ENCODE data around the gene PRSS1.

The PRSS1 gene

GRCh38 chr7:142716596-142716995 is 32.7 kb upstream of the PRSS1 start:
- Histone ChIP-seq H4K20me1 (ENCODE audit: insufficient read depth, low read length) (no peaks in the 10 kb centered on the region), H3K27me3 (ENCODE audit: low read depth, low read length) (peaks cover 9% of the 10 kb centered on the region; the same call in 1 of the 2 replicates), H3K4me2 (ENCODE audit: low read length) (no peak overlapping the region)

GRCh38 chr7:142717453-142717852 is 31.8 kb upstream of the PRSS1 start:
- H3K27ac ChIP-seq (ENCODE audit: low read length) = no peak overlapping the region
- no peak for TF ChIP-seq EZH2phosphoT487 (IDR thresholded peaks at IDR 0.05; ENCODE audit: low read depth)
- TF ChIP-seq, protein P1, sequence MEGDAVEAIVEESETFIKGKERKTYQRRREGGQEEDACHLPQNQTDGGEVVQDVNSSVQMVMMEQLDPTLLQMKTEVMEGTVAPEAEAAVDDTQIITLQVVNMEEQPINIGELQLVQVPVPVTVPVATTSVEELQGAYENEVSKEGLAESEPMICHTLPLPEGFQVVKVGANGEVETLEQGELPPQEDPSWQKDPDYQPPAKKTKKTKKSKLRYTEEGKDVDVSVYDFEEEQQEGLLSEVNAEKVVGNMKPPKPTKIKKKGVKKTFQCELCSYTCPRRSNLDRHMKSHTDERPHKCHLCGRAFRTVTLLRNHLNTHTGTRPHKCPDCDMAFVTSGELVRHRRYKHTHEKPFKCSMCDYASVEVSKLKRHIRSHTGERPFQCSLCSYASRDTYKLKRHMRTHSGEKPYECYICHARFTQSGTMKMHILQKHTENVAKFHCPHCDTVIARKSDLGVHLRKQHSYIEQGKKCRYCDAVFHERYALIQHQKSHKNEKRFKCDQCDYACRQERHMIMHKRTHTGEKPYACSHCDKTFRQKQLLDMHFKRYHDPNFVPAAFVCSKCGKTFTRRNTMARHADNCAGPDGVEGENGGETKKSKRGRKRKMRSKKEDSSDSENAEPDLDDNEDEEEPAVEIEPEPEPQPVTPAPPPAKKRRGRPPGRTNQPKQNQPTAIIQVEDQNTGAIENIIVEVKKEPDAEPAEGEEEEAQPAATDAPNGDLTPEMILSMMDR (IDR thresholded peaks at IDR 0.05; ENCODE audit: low read depth, low read length) = no peak
- H3K36me3 ChIP-seq (replicated peaks; ENCODE audit: low read depth, low read length) = no peaks in the 10 kb centered on the region
- no peak overlapping the region for H3K4me3 ChIP-seq (ENCODE audit: low read length)
- no peak overlapping the region for H3K9ac ChIP-seq (ENCODE audit: low read length)
- peaks cover 4% of the 10 kb centered on the region; the same call in 1 of the 2 replicates for H3K4me1 ChIP-seq (ENCODE audit: low read length)
- no peaks in the 10 kb centered on the region for H3K9me3 ChIP-seq (ENCODE audit: insufficient read depth, low read length)
- H2AFZ ChIP-seq (ENCODE audit: low read depth, low read length) = no peak overlapping the region
- H3K79me2 ChIP-seq (ENCODE audit: low read length) = no peaks in the 10 kb centered on the region
- H4K20me1 ChIP-seq (ENCODE audit: insufficient read depth, low read length) = no peaks in the 10 kb centered on the region
- peaks cover 6% of the 10 kb centered on the region; the same call in 1 of the 2 replicates for H3K27me3 ChIP-seq (ENCODE audit: low read depth, low read length)
- H3K4me2 ChIP-seq (ENCODE audit: low read length) = no peak overlapping the region

More at GRCh38 chr7:142716596-142716995, 32.7 kb upstream of the PRSS1 start:
- TF ChIP-seq, protein P1 (IDR thresholded peaks at IDR 0.05; ENCODE audit: low read depth, low read length) = no peak
- TF ChIP-seq EZH2phosphoT487 (IDR thresholded peaks at IDR 0.05; ENCODE audit: low read depth) = no peak
- Histone ChIP-seq H2AFZ (ENCODE audit: low read depth, low read length) (no peak overlapping the region), H3K27ac (ENCODE audit: low read length) (no peak overlapping the region), H3K79me2 (ENCODE audit: low read length) (no peaks in the 10 kb centered on the region), H3K9me3 (ENCODE audit: insufficient read depth, low read length) (no peaks in the 10 kb centered on the region), H3K4me3 (ENCODE audit: low read length) (no peak overlapping the region), H3K4me1 (ENCODE audit: low read length) (peaks cover 6% of the 10 kb centered on the region; the same call in 1 of the 2 replicates), H3K9ac (ENCODE audit: low read length) (no peak overlapping the region), H3K36me3 (replicated peaks; ENCODE audit: low read depth, low read length) (no peaks in the 10 kb centered on the region)

DNA sequence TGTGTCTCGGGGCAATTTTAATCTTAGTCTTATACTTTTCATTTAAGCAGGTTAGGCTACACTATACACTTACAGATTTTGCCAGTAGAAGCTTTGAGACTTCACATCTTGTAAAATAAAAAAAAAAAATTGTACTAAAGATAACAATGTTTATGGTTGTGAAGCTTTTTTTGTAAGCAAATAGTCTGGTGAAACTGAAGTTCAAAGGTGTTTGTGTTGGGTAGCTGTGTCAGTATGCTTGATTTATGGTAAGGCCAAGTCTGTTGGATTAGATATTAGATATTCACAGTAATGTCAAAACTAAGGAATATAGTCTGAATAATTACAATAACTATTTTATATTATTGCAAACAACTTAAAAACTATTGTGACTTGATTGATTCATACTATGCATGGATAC is 31.0 kb upstream of the PRSS1 start:
- Histone ChIP-seq H3K36me3 (replicated peaks; ENCODE audit: low read depth, low read length) (no peaks in the 10 kb centered on the region), H3K79me2 (ENCODE audit: low read length) (no peaks in the 10 kb centered on the region), H3K27me3 (ENCODE audit: low read depth, low read length) (peaks cover 3% of the 10 kb centered on the region; the same call in 1 of the 2 replicates), H3K9ac (ENCODE audit: low read length) (no peak overlapping the region), H2AFZ (ENCODE audit: low read depth, low read length) (no peak overlapping the region), H3K9me3 (ENCODE audit: insufficient read depth, low read length) (no peaks in the 10 kb centered on the region), H4K20me1 (ENCODE audit: insufficient read depth, low read length) (no peaks in the 10 kb centered on the region), H3K4me1 (ENCODE audit: low read length) (peaks cover 4% of the 10 kb centered on the region; the same call in 1 of the 2 replicates), H3K27ac (ENCODE audit: low read length) (no peak overlapping the region), H3K4me2 (ENCODE audit: low read length) (no peak overlapping the region), H3K4me3 (ENCODE audit: low read length) (no peak overlapping the region)
- TF ChIP-seq, protein P1 (IDR thresholded peaks at IDR 0.05; ENCODE audit: low read depth, low read length) = no peak
- TF ChIP-seq EZH2phosphoT487 (IDR thresholded peaks at IDR 0.05; ENCODE audit: low read depth) = no peak

DNA sequence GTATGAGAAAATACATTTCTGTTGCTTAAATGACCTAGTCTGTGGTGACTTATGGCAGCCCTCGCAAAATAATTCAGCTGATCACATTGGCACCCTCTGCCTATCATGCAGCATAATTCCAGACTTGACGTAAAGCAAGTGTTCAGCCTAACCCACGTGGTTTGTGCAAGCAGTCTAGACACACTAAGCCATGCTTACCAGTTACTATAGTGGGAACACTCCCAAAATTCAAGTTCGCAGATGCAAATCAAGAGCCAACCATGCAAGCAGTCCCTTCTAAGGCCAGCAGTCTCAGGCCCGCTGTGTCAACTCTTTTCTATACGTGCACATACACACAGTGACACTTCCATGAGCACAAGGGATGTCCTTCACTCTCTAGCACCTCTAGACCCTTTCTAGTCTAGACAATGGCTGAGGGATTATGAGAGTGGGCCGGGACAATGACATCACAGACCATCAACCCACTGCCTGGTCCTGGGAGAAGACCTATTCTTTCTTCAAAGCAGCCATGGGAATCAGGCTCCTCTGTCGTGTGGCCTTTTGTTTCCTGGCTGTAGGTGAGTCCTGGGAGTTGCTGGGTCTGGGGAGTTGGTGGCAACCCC is 29.0 kb upstream of the PRSS1 start:
- Histone ChIP-seq H3K27ac (ENCODE audit: low read length) (no peak overlapping the region), H4K20me1 (ENCODE audit: insufficient read depth, low read length) (no peaks in the 10 kb centered on the region), H3K36me3 (replicated peaks; ENCODE audit: low read depth, low read length) (no peaks in the 10 kb centered on the region), H3K79me2 (ENCODE audit: low read length) (no peaks in the 10 kb centered on the region), H2AFZ (ENCODE audit: low read depth, low read length) (no peak overlapping the region), H3K9me3 (ENCODE audit: insufficient read depth, low read length) (no peaks in the 10 kb centered on the region), H3K4me1 (ENCODE audit: low read length) (peaks cover 4% of the 10 kb centered on the region; the same call in 1 of the 2 replicates), H3K4me3 (ENCODE audit: low read length) (no peak overlapping the region), H3K27me3 (ENCODE audit: low read depth, low read length) (no peaks in the 10 kb centered on the region; the same call in 1 of the 2 replicates), H3K4me2 (ENCODE audit: low read length) (no peak overlapping the region), H3K9ac (ENCODE audit: low read length) (no peak overlapping the region)
- TF ChIP-seq, protein P1 (IDR thresholded peaks at IDR 0.05; ENCODE audit: low read depth, low read length) = no peak
- no peak for TF ChIP-seq EZH2phosphoT487 (IDR thresholded peaks at IDR 0.05; ENCODE audit: low read depth)
